GM12878 (cell line): ENCODE results near the gene MYB. TPM values are rescaled to one million over a fixed set of nuclear protein-coding genes. Genes with fewer than 3 reads are reported as not detected.

Experiments used
- ATAC-seq: fragments of 200-7000 bp; cut with Tn5 transposase; 3 replicates; pipeline ENCODE4 v1.9.1; 2020; ENCODE audit warnings: mild to moderate bottlenecking, moderate library complexity
- BruUV-seq: library from RNA; stranded (reverse); fragments of 400-500 nt; replicated peaks from 2 replicates; lab custom pipeline; 2021; lab: Mats Ljungman, UMichigan
- CTCF ChIA-PET: fragments of 300-600 bp; sonication (Branson Sonifier 250); formaldehyde crosslinking; extraction: SDS; loops from one replicate; lab custom pipeline; 2021; ENCODE audit warnings: inconsistent platforms; lab: Yijun Ruan, JAX
- POLR2A ChIA-PET: fragments of 350-600 bp; formaldehyde crosslinking; extraction: SDS; loops from one replicate; lab custom pipeline; 2021; ENCODE audit warnings: inconsistent platforms; lab: Charles Lee
- RAD21 ChIA-PET: fragments of 300-600 bp; sonication (Branson Sonifier 250); formaldehyde crosslinking; loops from one replicate; lab custom pipeline; 2023; ENCODE audit warnings: antibody characterized with exemption; ENCODE audit not compliant: unreplicated experiment; lab: Charles Lee
- SMC1A ChIA-PET: fragments of 300-600 bp; sonication (Branson Sonifier 250); formaldehyde crosslinking; loops from one replicate; lab custom pipeline; 2023; ENCODE audit not compliant: unreplicated experiment, uncharacterized antibody; lab: Charles Lee
- DNase-seq: peaks from one replicate; pipeline ENCODE4 v3.0.0-alpha.2; 2011; ENCODE audit warnings: low read depth, low spot score
- FAIRE-seq: peaks from 3 replicates; lab custom pipeline; 2011; peaks lifted over from hg19 to GRCh38; lab: Jason Lieb, UNC
- H2AFZ ChIP-seq: 2 replicates; pipeline ENCODE4 v1.6.0; 2011; ENCODE audit warnings: low read depth, low read length, control low read depth; ENCODE audit not compliant: control insufficient read depth
- H3K27ac ChIP-seq: 2 replicates; pipeline ENCODE4 v1.5.1; 2011; ENCODE audit warnings: control low read depth; ENCODE audit not compliant: control insufficient read depth, insufficient read depth
- H3K27me3 ChIP-seq, 2 experiments: replicated peaks in 1 of 2; 2 replicates each; pipeline versions ENCODE4 v1.6.0 to v1.6.1; 2011; ENCODE audit warnings: low read length in 1 of 2; ENCODE audit not compliant: control insufficient read depth in 2 of 2, insufficient read depth in 2 of 2
- H3K36me3 ChIP-seq, 2 experiments: 2 replicates each; pipeline ENCODE4 v1.5.1; 2011; ENCODE audit warnings: low read length in 1 of 2; ENCODE audit not compliant: control insufficient read depth in 2 of 2, insufficient read depth in 2 of 2
- H3K4me1 ChIP-seq: 2 replicates; pipeline ENCODE4 v1.6.1; 2011; ENCODE audit warnings: mild to moderate bottlenecking, low read length, moderate library complexity, mixed read lengths; ENCODE audit not compliant: control insufficient read depth, insufficient read depth
- H3K4me2 ChIP-seq: 2 replicates; pipeline ENCODE4 v1.6.0; 2011; ENCODE audit warnings: control low read depth; ENCODE audit not compliant: control insufficient read depth, insufficient read depth
- H3K4me3 ChIP-seq: fragments of 200-600 bp; sonication (generic); 2 replicates; pipeline ENCODE4 v1.5.1; 2016
- H3K79me2 ChIP-seq: 2 replicates; pipeline ENCODE4 v1.6.0; 2011; ENCODE audit warnings: low read length; ENCODE audit not compliant: control insufficient read depth, insufficient read depth
- H3K9ac ChIP-seq: 2 replicates; pipeline ENCODE4 v1.8.0; 2011; ENCODE audit warnings: low read length, control low read depth, mixed read lengths; ENCODE audit not compliant: control insufficient read depth, insufficient read depth
- H3K9me3 ChIP-seq: replicated peaks from 3 replicates; pipeline ENCODE4 v1.5.1; 2011; ENCODE audit warnings: mild to moderate bottlenecking, low read length; ENCODE audit not compliant: control insufficient read depth, insufficient read depth
- H4K20me1 ChIP-seq: 2 replicates; pipeline ENCODE4 v1.6.0; 2011; ENCODE audit not compliant: control insufficient read depth, insufficient read depth
- BACH1 ChIP-seq: fragments of 450-650 bp; IDR thresholded peaks from 2 replicates; pipeline ENCODE4 v1.6.1; 2017; ENCODE audit warnings: mild to moderate bottlenecking, borderline replicate concordance
- FOXK2 ChIP-seq: fragments of 450-650 bp; IDR thresholded peaks from 2 replicates; pipeline ENCODE4 v1.6.1; 2017; ENCODE audit warnings: mild to moderate bottlenecking, moderate library complexity
- NBN ChIP-seq: fragments of 450-650 bp; IDR thresholded peaks from 2 replicates; pipeline ENCODE4 v1.6.1; 2016
- POLR2A ChIP-seq: IDR thresholded peaks from 2 replicates; pipeline ENCODE4 v1.6.1; 2011; ENCODE audit warnings: low read depth, mild to moderate bottlenecking, low read length
- POLR2AphosphoS5 ChIP-seq: IDR thresholded peaks from 2 replicates; pipeline ENCODE4 v1.6.1; 2011; ENCODE audit warnings: mild to moderate bottlenecking, low read length, inconsistent platforms
- SREBF2 ChIP-seq: IDR thresholded peaks from 2 replicates; pipeline ENCODE4 v1.6.1; 2012; ENCODE audit warnings: mild to moderate bottlenecking, low read length
- USF1 ChIP-seq: IDR thresholded peaks from 2 replicates; pipeline ENCODE4 v1.6.1; 2011; ENCODE audit warnings: borderline replicate concordance, low read depth, mild to moderate bottlenecking, moderate library complexity, mixed read lengths, low read length; ENCODE audit not compliant: insufficient read depth; ENCODE audit errors: extremely low read length
- WGBS: methylation state at CpG from one replicate; pipeline ENCODE4 v1.1.6; 2016; ENCODE audit warnings: low lambda C conversion rate; ENCODE audit not compliant: insufficient replicate concordance, insufficient coverage; ENCODE audit errors: missing lambda C conversion rate; 5-methylcytosine and 5-hydroxymethylcytosine counted together
- in situ Hi-C: fragments of 300-500 bp; cut with MboI; formaldehyde crosslinking; loops from 9 replicates; pipeline ENCODE4 v1.14.3; 2018; ENCODE audit warnings: mixed read lengths
- intact Hi-C: fragments of 100-400 bp; cut with micrococcal nuclease; formaldehyde crosslinking; loops from one replicate; pipeline ENCODE4 v1.14.2; 2022; ENCODE audit not compliant: unreplicated experiment
- polyA plus RNA-seq, 11 experiments: library from polyadenylated mRNA; depleted of rRNA in 4 of 11; unstranded in 6 of 11; stranded (reverse) in 5 of 11; fragments of >200 nt; fragmentation: Nextera tagmentation in 4 of 11; fragmentation: Illumina TruSeq in 1 of 11; extraction: Ambion mirVana in 4 of 11; extraction: Trizol in 1 of 11; gene quantifications; 1 replicate in 1 of 11; 2 replicates in 10 of 11; pipeline versions ENCODE4 v1.2.1 to v1.2.3, GENCODE V29; 2011 to 2016; ENCODE audit warnings: inconsistent platforms in 2 of 11, missing spikeins in 2 of 11, low read depth in 1 of 11
- total RNA-seq, 4 experiments: library from RNA; depleted of rRNA in 3 of 4; stranded (reverse); fragments of >200 nt in 3 of 4; fragmentation: Illumina TruSeq in 1 of 4; extraction: Trizol in 1 of 4; gene quantifications; 2 replicates each; pipeline versions ENCODE4 v1.2.1 to v1.2.3, GENCODE V29; 2013 to 2021
- TF ChIP-seq, protein P1 (sequence below): fragments of 450-650 bp; IDR thresholded peaks from 2 replicates; pipeline ENCODE4 v1.6.1; 2017; ENCODE audit warnings: mild to moderate bottlenecking

MYB gene
- total and polyA plus RNA-seq, 10 of the 15 experiments (the other 5 are each of a cell fraction or from before 2014, with no cell fraction given), result 7.0 to 29.8 (median 21.5) TPM

DNA sequence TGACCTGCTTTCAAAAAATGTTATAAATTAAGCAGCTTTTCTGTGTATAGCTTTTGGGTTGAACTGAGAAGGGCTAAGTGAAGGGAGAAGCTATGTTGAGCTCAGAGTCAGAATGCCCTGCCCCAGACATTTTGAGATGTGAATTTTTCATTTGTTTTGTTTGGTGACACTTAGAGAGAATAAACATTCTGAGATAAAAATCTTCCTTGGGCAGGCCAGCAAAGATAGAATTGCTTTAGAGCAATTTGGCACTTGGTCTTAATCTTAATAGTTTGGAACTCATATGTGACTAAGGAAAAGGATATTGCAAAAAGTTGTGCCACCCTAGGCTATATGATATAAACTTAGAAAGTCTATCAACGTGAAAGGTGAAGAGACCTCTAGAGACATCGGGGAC, 30.2 kb downstream of the MYB start (continued):
- TF ChIP-seq, protein P1, sequence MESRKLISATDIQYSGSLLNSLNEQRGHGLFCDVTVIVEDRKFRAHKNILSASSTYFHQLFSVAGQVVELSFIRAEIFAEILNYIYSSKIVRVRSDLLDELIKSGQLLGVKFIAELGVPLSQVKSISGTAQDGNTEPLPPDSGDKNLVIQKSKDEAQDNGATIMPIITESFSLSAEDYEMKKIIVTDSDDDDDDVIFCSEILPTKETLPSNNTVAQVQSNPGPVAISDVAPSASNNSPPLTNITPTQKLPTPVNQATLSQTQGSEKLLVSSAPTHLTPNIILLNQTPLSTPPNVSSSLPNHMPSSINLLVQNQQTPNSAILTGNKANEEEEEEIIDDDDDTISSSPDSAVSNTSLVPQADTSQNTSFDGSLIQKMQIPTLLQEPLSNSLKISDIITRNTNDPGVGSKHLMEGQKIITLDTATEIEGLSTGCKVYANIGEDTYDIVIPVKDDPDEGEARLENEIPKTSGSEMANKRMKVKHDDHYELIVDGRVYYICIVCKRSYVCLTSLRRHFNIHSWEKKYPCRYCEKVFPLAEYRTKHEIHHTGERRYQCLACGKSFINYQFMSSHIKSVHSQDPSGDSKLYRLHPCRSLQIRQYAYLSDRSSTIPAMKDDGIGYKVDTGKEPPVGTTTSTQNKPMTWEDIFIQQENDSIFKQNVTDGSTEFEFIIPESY, result no peak
- TF ChIP-seq SREBF2, result no peak

DNA sequence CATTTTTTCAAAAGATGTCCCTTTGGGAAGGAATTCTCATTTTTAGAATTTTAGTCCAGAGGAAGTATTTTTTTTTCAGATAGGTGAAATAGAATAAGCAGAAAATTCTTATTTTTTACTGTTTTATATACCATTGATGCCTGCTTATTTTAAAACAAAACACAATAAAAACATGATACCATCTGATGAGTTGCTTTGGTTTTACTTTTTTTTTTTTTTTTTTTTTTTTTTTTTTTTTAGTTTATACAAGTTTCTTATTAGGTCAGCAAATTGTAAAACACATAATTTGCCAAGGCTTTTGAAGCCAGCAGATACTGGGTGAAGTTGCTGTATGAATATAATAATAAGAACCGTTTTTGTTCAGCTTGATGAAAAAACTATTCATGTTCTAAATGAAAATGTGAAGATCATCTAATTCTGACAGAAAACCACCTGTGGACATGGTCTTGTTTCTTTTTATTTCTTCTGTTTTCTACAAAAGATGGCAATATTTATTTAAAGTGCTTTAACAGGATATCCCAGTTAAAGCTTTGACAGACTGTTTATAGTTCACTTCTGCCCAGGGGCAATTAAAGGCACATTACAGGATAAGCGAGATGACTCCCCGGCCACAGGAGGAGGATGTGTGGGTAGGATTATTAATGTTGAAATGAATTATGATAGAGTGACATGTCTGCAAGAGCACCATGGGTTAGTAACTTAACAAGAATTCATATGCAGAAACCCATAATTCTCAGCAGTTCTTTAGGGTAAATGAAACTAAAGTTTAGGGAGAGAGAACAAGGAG, 31.1 kb downstream of the MYB start:
- no peaks in the 10 kb centered on the region for H3K27me3 ChIP-seq
- H3K4me3 ChIP-seq, result no peak overlapping the region
- no peaks in the 10 kb centered on the region; the same call in 1 of the 2 replicates for H3K4me1 ChIP-seq
- no peak overlapping the region for H3K9ac ChIP-seq
- no peak overlapping the region for H2AFZ ChIP-seq
- 68% methylated on average over 3 of the region's 3 CpGs for whole genome bisulfite sequencing
- ATAC-seq (no peak), FAIRE-seq (no peak), DNase-seq (no peak)
- intact Hi-C loops (no loop called here), in situ Hi-C loops (no loop called here)
- no peaks in the 10 kb centered on the region for H3K79me2 ChIP-seq
- no peaks in the 10 kb centered on the region for H4K20me1 ChIP-seq
- RAD21 ChIA-PET, result interaction anchor here (0.6 to 1.7 kb wide), 2 partner anchors 28 to 67 kb away, joined by 3 to 5 read pairs; no protein-coding TSS in a partner anchor
- no peak overlapping the region for H3K4me2 ChIP-seq
- no peak overlapping the region for H3K27ac ChIP-seq
- no TSS peak for BruUV-seq
- TF ChIP-seq BACH1 (no peak), POLR2AphosphoS5 (no peak), USF1 (no peak), NBN (no peak), POLR2A (no peak), FOXK2 (no peak)
- POLR2A ChIA-PET, result no interaction called here
- SMC1A ChIA-PET, result interaction anchor here (1.0 to 1.1 kb wide), 2 partner anchors 22 to 201 kb away, joined by 3 read pairs; no protein-coding TSS in a partner anchor
- peaks cover 1 to 24% of the 10 kb centered on the region in 2 experiments for H3K36me3 ChIP-seq
- CTCF ChIA-PET, result interaction anchor here (0.7 to 1.5 kb wide), 2 partner anchors 68 to 1633 kb away, joined by 3 to 4 read pairs; no protein-coding TSS in a partner anchor
- H3K9me3 ChIP-seq, result no peaks in the 10 kb centered on the region
